Keratinocyte (primary cell): ENCODE measurements around the gene LGR6. TPM values are rescaled to one million over a fixed set of nuclear protein-coding genes. Genes with fewer than 3 reads are reported as not detected.

Experiments used
- DNase-seq: peaks from one replicate; pipeline ENCODE4 v3.0.0-alpha.2; 2011; ENCODE audit warnings: low read depth, missing footprints, low spot score
- FAIRE-seq: peaks from 2 replicates; lab custom pipeline; 2011; peaks lifted over from hg19 to GRCh38; lab: Jason Lieb, UNC
- H2AFZ ChIP-seq: 2 replicates; pipeline ENCODE4 v1.6.0; 2012; ENCODE audit warnings: low read length, control low read depth, inconsistent platforms; ENCODE audit not compliant: control insufficient read depth
- H3K27ac ChIP-seq: 2 replicates; pipeline ENCODE4 v1.5.1; 2011; ENCODE audit warnings: low read length; ENCODE audit not compliant: control insufficient read depth, insufficient read depth
- H3K27me3 ChIP-seq: 3 replicates; pipeline ENCODE4 v1.6.0; 2011; ENCODE audit warnings: low read length; ENCODE audit not compliant: control insufficient read depth, insufficient read depth; ENCODE audit errors: extremely low read depth
- H3K36me3 ChIP-seq, 2 experiments: 2 replicates in 1 of 2; 3 replicates in 1 of 2; pipeline ENCODE4 v1.5.1; 2011; ENCODE audit warnings: low read length in 2 of 2, mild to moderate bottlenecking in 1 of 2; ENCODE audit not compliant: control insufficient read depth in 2 of 2, insufficient read depth in 2 of 2; ENCODE audit errors: extremely low read depth in 1 of 2
- H3K4me1 ChIP-seq: 3 replicates; pipeline ENCODE4 v1.5.1; 2011; ENCODE audit warnings: low read length; ENCODE audit not compliant: control insufficient read depth, insufficient read depth; ENCODE audit errors: extremely low read depth
- H3K4me2 ChIP-seq: 3 replicates; pipeline ENCODE4 v1.6.0; 2011; ENCODE audit warnings: low read depth, low read length; ENCODE audit not compliant: control insufficient read depth, insufficient read depth; ENCODE audit errors: extremely low read depth
- H3K4me3 ChIP-seq, 3 experiments: fragments of 200-600 bp in 1 of 3; sonication (generic) in 1 of 3; 2 replicates in 2 of 3; 3 replicates in 1 of 3; pipeline ENCODE4 v1.5.1; 2011 to 2016; ENCODE audit warnings: low read length in 3 of 3, mild to moderate bottlenecking in 3 of 3, control low read depth in 2 of 3, inconsistent platforms in 1 of 3, low read depth in 1 of 3, mixed read lengths in 1 of 3, mixed run types in 1 of 3, moderate library complexity in 1 of 3; ENCODE audit not compliant: control insufficient read depth in 2 of 3, insufficient read depth in 2 of 3; ENCODE audit errors: extremely low read depth in 1 of 3
- H3K79me2 ChIP-seq: 2 replicates; pipeline ENCODE4 v1.6.0; 2012; ENCODE audit warnings: low read length; ENCODE audit not compliant: control insufficient read depth, insufficient read depth
- H3K9ac ChIP-seq: 3 replicates; pipeline ENCODE4 v1.6.0; 2011; ENCODE audit warnings: low read length; ENCODE audit not compliant: control insufficient read depth, insufficient read depth; ENCODE audit errors: extremely low read depth
- H3K9me1 ChIP-seq: 3 replicates; pipeline ENCODE4 v1.6.0; 2011; ENCODE audit warnings: low read length; ENCODE audit not compliant: control insufficient read depth, insufficient read depth; ENCODE audit errors: extremely low read depth
- H3K9me3 ChIP-seq: 2 replicates; pipeline ENCODE4 v1.5.1; 2012; ENCODE audit warnings: low read depth, low read length; ENCODE audit not compliant: control insufficient read depth
- H4K20me1 ChIP-seq: 3 replicates; pipeline ENCODE4 v1.6.0; 2011; ENCODE audit warnings: low read length; ENCODE audit not compliant: control insufficient read depth, insufficient read depth; ENCODE audit errors: extremely low read depth
- EZH2 ChIP-seq: IDR thresholded peaks from one replicate; pipeline ENCODE4 v1.6.1; 2012; ENCODE audit warnings: inconsistent platforms, mild to moderate bottlenecking, low read length, moderate library complexity
- dilution Hi-C: fragments of 300-500 bp; cut with MboI; formaldehyde crosslinking; loops from one replicate; pipeline ENCODE4 v1.7.0; 2020; ENCODE audit warnings: low sequenced_read_pairs; ENCODE audit not compliant: extremely low pct_ligation_motif_present
- polyA plus RNA-seq, 5 experiments: library from polyadenylated mRNA; depleted of rRNA in 3 of 5; stranded (reverse) in 3 of 5; stranded (forward) in 1 of 5; unstranded in 1 of 5; fragments of >200 nt; gene quantifications; 1 replicate in 1 of 5; 2 replicates in 3 of 5; 3 replicates in 1 of 5; pipeline versions ENCODE4 v1.2.1 to v1.2.3, GENCODE V29; 2011 to 2012; ENCODE audit warnings: missing spikeins in 2 of 5, low read depth in 1 of 5, low replicate concordance in 1 of 5
- TF ChIP-seq, protein P1 (sequence below), 3 experiments: IDR thresholded peaks in 1 of 3; conservative IDR thresholded peaks in 1 of 3; optimal IDR thresholded peaks in 1 of 3; 2 replicates in 2 of 3; 3 replicates in 1 of 3; pipeline versions ENCODE3 to v1.5.1; 2011; ENCODE audit warnings: low read length in 3 of 3, mild to moderate bottlenecking in 3 of 3, moderate library complexity in 2 of 3, control low read depth in 1 of 3, inconsistent platforms in 1 of 3; ENCODE audit not compliant: insufficient read depth in 2 of 3; ENCODE audit errors: extremely low read depth in 1 of 3

Gene LGR6
- polyA plus RNA-seq, 1 donor (not counting 4 experiments of a cell fraction or from before 2014, with no cell fraction given) = 0.42 TPM

GRCh38 chr1:202242080-202242419, 48.5 kb downstream of the LGR6 start:
- DNase-seq (no peak), FAIRE-seq (no peak)
- H3K9me3 ChIP-seq = no peaks in the 10 kb centered on the region
- H3K27ac ChIP-seq = no peak overlapping the region
- H3K36me3 ChIP-seq = no peaks in the 10 kb centered on the region
- H4K20me1 ChIP-seq = no peaks in the 10 kb centered on the region
- no peak overlapping the region for H2AFZ ChIP-seq
- TF ChIP-seq EZH2 = no peak
- TF ChIP-seq, protein P1, sequence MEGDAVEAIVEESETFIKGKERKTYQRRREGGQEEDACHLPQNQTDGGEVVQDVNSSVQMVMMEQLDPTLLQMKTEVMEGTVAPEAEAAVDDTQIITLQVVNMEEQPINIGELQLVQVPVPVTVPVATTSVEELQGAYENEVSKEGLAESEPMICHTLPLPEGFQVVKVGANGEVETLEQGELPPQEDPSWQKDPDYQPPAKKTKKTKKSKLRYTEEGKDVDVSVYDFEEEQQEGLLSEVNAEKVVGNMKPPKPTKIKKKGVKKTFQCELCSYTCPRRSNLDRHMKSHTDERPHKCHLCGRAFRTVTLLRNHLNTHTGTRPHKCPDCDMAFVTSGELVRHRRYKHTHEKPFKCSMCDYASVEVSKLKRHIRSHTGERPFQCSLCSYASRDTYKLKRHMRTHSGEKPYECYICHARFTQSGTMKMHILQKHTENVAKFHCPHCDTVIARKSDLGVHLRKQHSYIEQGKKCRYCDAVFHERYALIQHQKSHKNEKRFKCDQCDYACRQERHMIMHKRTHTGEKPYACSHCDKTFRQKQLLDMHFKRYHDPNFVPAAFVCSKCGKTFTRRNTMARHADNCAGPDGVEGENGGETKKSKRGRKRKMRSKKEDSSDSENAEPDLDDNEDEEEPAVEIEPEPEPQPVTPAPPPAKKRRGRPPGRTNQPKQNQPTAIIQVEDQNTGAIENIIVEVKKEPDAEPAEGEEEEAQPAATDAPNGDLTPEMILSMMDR (optimal IDR thresholded peaks at IDR 0.05 in 1 of 3, IDR thresholded peaks at IDR 0.05 in 1 of 3, conservative IDR thresholded peaks at IDR 0.05 in 1 of 3; ENCODE audit: extremely low read depth in 1 of 3, insufficient read depth in 2 of 3, low read length in 3 of 3) = no peak
- H3K4me2 ChIP-seq = no peak overlapping the region
- H3K4me1 ChIP-seq = peaks cover 14% of the 10 kb centered on the region
- no peaks in the 10 kb centered on the region for H3K27me3 ChIP-seq
- no peaks in the 10 kb centered on the region for H3K79me2 ChIP-seq
- dilution Hi-C loops = no loop called here
- no peak overlapping the region for H3K4me3 ChIP-seq
- H3K9me1 ChIP-seq = no peaks in the 10 kb centered on the region
- H3K9ac ChIP-seq = no peak overlapping the region

DNA sequence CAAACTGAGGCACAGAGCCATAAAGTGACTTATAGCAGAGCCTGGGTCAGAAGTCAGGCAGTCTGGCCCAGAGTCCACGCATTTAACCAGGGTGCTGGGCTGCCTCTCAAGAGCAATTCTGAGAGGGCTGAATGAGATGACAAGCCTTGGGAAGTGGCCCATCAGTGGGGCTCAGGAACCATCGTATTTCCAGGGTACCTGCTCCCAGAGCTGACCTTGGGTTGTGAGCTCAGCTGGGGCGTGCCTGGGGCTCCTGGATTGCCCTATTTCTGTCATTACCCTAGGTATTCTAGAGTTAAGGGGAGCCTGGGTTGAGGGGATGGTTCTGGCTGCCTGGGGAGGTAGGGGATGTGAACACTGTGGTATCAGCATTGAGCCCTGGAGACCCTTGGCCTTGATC, 49.4 kb downstream of the LGR6 start:
- Histone ChIP-seq H3K4me2 (no peak overlapping the region), H3K9me1 (no peaks in the 10 kb centered on the region), H3K27me3 (no peaks in the 10 kb centered on the region), H3K4me3 (no peak overlapping the region), H3K79me2 (no peaks in the 10 kb centered on the region), H3K9ac (no peak overlapping the region), H4K20me1 (no peaks in the 10 kb centered on the region), H3K9me3 (no peaks in the 10 kb centered on the region), H2AFZ (no peak overlapping the region), H3K4me1 (peaks cover 8% of the 10 kb centered on the region), H3K27ac (no peak overlapping the region), H3K36me3 (no peaks in the 10 kb centered on the region)
- TF ChIP-seq, protein P1 (optimal IDR thresholded peaks at IDR 0.05 in 1 of 3, IDR thresholded peaks at IDR 0.05 in 1 of 3, conservative IDR thresholded peaks at IDR 0.05 in 1 of 3; ENCODE audit: extremely low read depth in 1 of 3, insufficient read depth in 2 of 3, low read length in 3 of 3) = no peak
- no peak for TF ChIP-seq EZH2
- dilution Hi-C loops = no loop called here
- FAIRE-seq = no peak
- no peak for DNase-seq
